Epithelial cell of proximal tubule (primary cell): ENCODE data around the gene L3MBTL1. TPM values are rescaled to one million over a fixed set of nuclear protein-coding genes. Genes with fewer than 3 reads are reported as not detected.

ENCODE experiments used
- DNase-seq: peaks from one replicate; pipeline ENCODE4 v3.0.0-alpha.2; 2011; ENCODE audit warnings: low read depth
- H3K4me3 ChIP-seq: 2 replicates; pipeline ENCODE4 v1.5.1; 2011; ENCODE audit warnings: low read depth, mild to moderate bottlenecking, low read length
- CTCF ChIP-seq: conservative IDR thresholded peaks from 2 replicates; pipeline ENCODE4 v1.5.1; 2012; ENCODE audit warnings: low read depth, mild to moderate bottlenecking, low read length
- total RNA-seq: library from RNA; depleted of rRNA; stranded (reverse); fragments of >200 nt; gene quantifications from 2 replicates; pipeline ENCODE4 v1.2.3, GENCODE V29; 2015

The L3MBTL1 gene
- total RNA-seq, 1 donor from 2014 or later = 5.2 TPM

GRCh38 chr20:43530321-43531090 is 23.0 kb downstream of the L3MBTL1 start:
- H3K4me3 ChIP-seq = no peak overlapping the region
- TF ChIP-seq CTCF = no peak
- no peak for DNase-seq

- no peak overlapping the region for H3K4me3 ChIP-seq
- no peak for TF ChIP-seq CTCF
- DNase-seq = no peak
These were observed 23.6 kb downstream of the L3MBTL1 start for GRCh38 chr20:43531091-43531443.

GRCh38 chr20:43532416-43533055 is 25.0 kb downstream of the L3MBTL1 start:
- no peak for DNase-seq
- H3K4me3 ChIP-seq = no peak overlapping the region
- TF ChIP-seq CTCF = no peak

GRCh38 chr20:43533060-43533459 is 25.6 kb downstream of the L3MBTL1 start:
- TF ChIP-seq CTCF = no peak
- DNase-seq = no peak
- no peak overlapping the region for H3K4me3 ChIP-seq

GRCh38 chr20:43534016-43534415 is 26.5 kb downstream of the L3MBTL1 start:
- DNase-seq = no peak

GRCh38 chr20:43534791-43535350 is 27.4 kb downstream of the L3MBTL1 start:
- H3K4me3 ChIP-seq = no peak overlapping the region
- DNase-seq = no peak
- no peak for TF ChIP-seq CTCF

More at GRCh38 chr20:43534016-43534415, 26.5 kb downstream of the L3MBTL1 start:
- TF ChIP-seq CTCF = no peak
- no peak overlapping the region for H3K4me3 ChIP-seq
